ENCODE data around the gene HORMAD2.

HORMAD2 gene

GRCh38 chr22:30185129-30185528, 104.9 kb downstream of the HORMAD2 start:
- H4K20me1 ChIP-seq, result no peaks in the 10 kb centered on the region
- H3K9me3 ChIP-seq, result no peaks in the 10 kb centered on the region
- H3K27ac ChIP-seq, result no peak overlapping the region
- no peak overlapping the region for H3K9ac ChIP-seq
- TF ChIP-seq Cebpa-rat (IDR thresholded peaks at IDR 0.05), result no peak
- H3K27me3 ChIP-seq, result no peaks in the 10 kb centered on the region
- H3K4me1 ChIP-seq, result 0 out of 2 replicates have a peak, but pooled peaks cover under 1% of the 10 kb centered on the region
- H3K4me3 ChIP-seq, result no peak overlapping the region
- H3K4me2 ChIP-seq, result no peak overlapping the region
- no peaks in the 10 kb centered on the region for H3K36me3 ChIP-seq

GRCh38 chr22:30185549-30185948, 105.3 kb downstream of the HORMAD2 start:
- Histone ChIP-seq H3K4me2 (no peak overlapping the region), H3K27me3 (no peaks in the 10 kb centered on the region), H3K27ac (no peak overlapping the region), H3K9me3 (no peaks in the 10 kb centered on the region), H3K9ac (no peak overlapping the region), H3K36me3 (no peaks in the 10 kb centered on the region), H3K4me3 (no peak overlapping the region), H4K20me1 (no peaks in the 10 kb centered on the region), H3K4me1 (peaks cover 4% of the 10 kb centered on the region; the same call in 1 of the 2 replicates)
- no peak for TF ChIP-seq Cebpa-rat (IDR thresholded peaks at IDR 0.05)

GRCh38 chr22:30186041-30186440, 105.8 kb downstream of the HORMAD2 start:
- Histone ChIP-seq H4K20me1 (no peaks in the 10 kb centered on the region), H3K9me3 (no peaks in the 10 kb centered on the region), H3K4me1 (peaks cover 9% of the 10 kb centered on the region; the same call in 1 of the 2 replicates), H3K9ac (no peak overlapping the region), H3K4me3 (no peak overlapping the region), H3K27ac (no peak overlapping the region), H3K4me2 (no peak overlapping the region), H3K36me3 (no peaks in the 10 kb centered on the region), H3K27me3 (no peaks in the 10 kb centered on the region)
- TF ChIP-seq Cebpa-rat (IDR thresholded peaks at IDR 0.05), result no peak

- no peak overlapping the region for H3K27ac ChIP-seq
- no peaks in the 10 kb centered on the region for H3K36me3 ChIP-seq
- H3K4me1 ChIP-seq, result peaks cover 9% of the 10 kb centered on the region; the same call in 1 of the 2 replicates
- no peak overlapping the region for H3K4me3 ChIP-seq
- TF ChIP-seq Cebpa-rat (IDR thresholded peaks at IDR 0.05), result no peak
- H3K27me3 ChIP-seq, result no peaks in the 10 kb centered on the region
- no peak overlapping the region for H3K9ac ChIP-seq
- no peaks in the 10 kb centered on the region for H3K9me3 ChIP-seq
- H3K4me2 ChIP-seq, result no peak overlapping the region
- no peaks in the 10 kb centered on the region for H4K20me1 ChIP-seq
Measured at GRCh38 chr22:30186510-30186909, 106.2 kb downstream of the HORMAD2 start.

GRCh38 chr22:30187094-30187493, 106.8 kb downstream of the HORMAD2 start:
- no peak overlapping the region for H3K4me2 ChIP-seq
- no peaks in the 10 kb centered on the region for H3K36me3 ChIP-seq
- H3K9ac ChIP-seq, result no peak overlapping the region
- no peak overlapping the region for H3K4me3 ChIP-seq
- no peaks in the 10 kb centered on the region for H3K9me3 ChIP-seq
- no peaks in the 10 kb centered on the region for H3K27me3 ChIP-seq
- no peak for TF ChIP-seq Cebpa-rat (IDR thresholded peaks at IDR 0.05)
- H4K20me1 ChIP-seq, result no peaks in the 10 kb centered on the region
- peaks cover 9% of the 10 kb centered on the region for H3K4me1 ChIP-seq
- H3K27ac ChIP-seq, result no peak overlapping the region

DNA sequence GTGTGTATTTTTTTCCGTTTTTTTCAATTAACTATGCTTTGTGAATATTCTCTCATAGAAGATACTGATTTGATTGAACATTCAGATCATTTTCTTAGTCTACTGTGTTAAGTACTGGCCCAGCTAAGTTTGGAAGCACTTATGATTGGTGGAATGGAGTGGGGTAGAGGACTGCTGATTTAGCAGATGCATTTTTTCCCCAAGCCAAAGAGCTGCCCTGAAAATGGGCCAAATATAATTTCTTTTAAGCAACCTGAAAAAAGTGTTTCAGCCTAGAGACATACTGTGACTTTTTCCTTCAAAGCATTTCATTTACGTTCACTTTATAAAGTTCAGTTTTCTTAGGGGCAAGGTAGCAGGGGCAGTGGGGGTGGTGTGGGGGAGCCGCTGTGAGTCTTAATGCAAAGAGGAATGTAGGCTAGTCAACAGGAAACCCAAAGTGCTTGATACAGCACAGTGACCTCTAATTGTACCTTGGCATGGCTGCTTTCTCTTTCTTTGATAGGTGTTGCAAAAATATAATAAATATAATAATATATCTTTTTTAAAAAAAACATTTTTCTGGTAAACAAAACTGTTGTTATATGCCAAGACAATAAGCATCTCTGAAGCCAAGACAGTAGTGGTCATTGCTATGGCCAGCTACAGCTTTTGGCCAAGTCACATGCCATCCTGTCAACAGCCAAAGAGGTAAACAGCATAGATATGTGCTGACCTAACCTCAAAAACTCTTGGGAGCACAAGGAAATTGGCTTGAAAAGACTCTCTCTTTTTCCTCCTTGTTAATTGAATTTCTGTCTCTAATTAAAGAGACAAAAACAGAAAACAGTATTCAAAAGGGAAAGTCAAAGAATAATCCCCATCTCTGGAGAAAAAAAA, 107.5 kb downstream of the HORMAD2 start:
- H3K4me2 ChIP-seq, result no peak overlapping the region
- H4K20me1 ChIP-seq, result no peaks in the 10 kb centered on the region
- TF ChIP-seq Cebpa-rat (IDR thresholded peaks at IDR 0.05), result no peak
- no peaks in the 10 kb centered on the region for H3K9me3 ChIP-seq
- no peaks in the 10 kb centered on the region for H3K27me3 ChIP-seq
- peaks cover 16% of the 10 kb centered on the region for H3K4me1 ChIP-seq
- H3K36me3 ChIP-seq, result no peaks in the 10 kb centered on the region
- no peak overlapping the region for H3K9ac ChIP-seq
- H3K27ac ChIP-seq, result no peak overlapping the region
- no peak overlapping the region for H3K4me3 ChIP-seq

GRCh38 chr22:30188911-30189310, 108.6 kb downstream of the HORMAD2 start:
- no peaks in the 10 kb centered on the region for H3K36me3 ChIP-seq
- peaks cover 16% of the 10 kb centered on the region for H3K4me1 ChIP-seq
- H3K4me3 ChIP-seq, result no peak overlapping the region
- H3K27ac ChIP-seq, result no peak overlapping the region
- no peaks in the 10 kb centered on the region for H3K27me3 ChIP-seq
- H3K4me2 ChIP-seq, result no peak overlapping the region
- no peak for TF ChIP-seq Cebpa-rat (IDR thresholded peaks at IDR 0.05)
- H3K9me3 ChIP-seq, result no peaks in the 10 kb centered on the region
- no peaks in the 10 kb centered on the region for H4K20me1 ChIP-seq
- H3K9ac ChIP-seq, result no peak overlapping the region

DNA sequence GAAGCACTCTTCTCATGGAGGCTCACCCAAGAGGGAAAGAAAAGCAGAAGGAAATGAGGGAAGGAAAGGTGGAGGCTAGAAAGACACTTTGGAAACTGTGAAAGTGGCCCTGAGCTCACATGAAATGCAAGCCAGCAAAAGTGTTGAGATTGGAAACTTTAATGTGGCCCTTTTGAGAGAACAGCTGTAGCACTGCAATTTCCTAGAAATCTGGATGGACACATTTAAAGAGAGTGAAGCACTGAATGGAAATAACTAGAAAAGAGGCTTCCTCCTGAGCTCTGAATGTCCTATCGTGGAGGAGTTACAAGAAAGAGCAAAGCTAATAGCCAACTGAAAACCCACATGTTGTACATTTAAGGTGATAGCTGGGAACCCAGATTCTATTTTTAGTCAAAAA, 110.3 kb downstream of the HORMAD2 start:
- Histone ChIP-seq H3K4me1 (peaks cover 19% of the 10 kb centered on the region), H3K4me2 (no peak overlapping the region)
- TF ChIP-seq Cebpa-rat (IDR thresholded peaks at IDR 0.05), result no peak

GRCh38 chr22:30191040-30191701, 110.9 kb downstream of the HORMAD2 start:
- no peaks in the 10 kb centered on the region for H3K27me3 ChIP-seq
- no peak overlapping the region for H3K27ac ChIP-seq
- TF ChIP-seq Cebpa-rat (IDR thresholded peaks at IDR 0.05), result no peak
- no peaks in the 10 kb centered on the region for H4K20me1 ChIP-seq
- no peak overlapping the region for H3K9ac ChIP-seq
- peaks cover 25% of the 10 kb centered on the region for H3K4me1 ChIP-seq
- H3K36me3 ChIP-seq, result no peaks in the 10 kb centered on the region
- H3K4me3 ChIP-seq, result no peak overlapping the region
- no peak overlapping the region for H3K4me2 ChIP-seq
- H3K9me3 ChIP-seq, result no peaks in the 10 kb centered on the region

More for the DNA sequence above, 110.3 kb downstream of the HORMAD2 start:
- Histone ChIP-seq H3K27me3 (no peaks in the 10 kb centered on the region), H3K4me3 (no peak overlapping the region), H3K27ac (no peak overlapping the region), H3K9me3 (no peaks in the 10 kb centered on the region), H3K9ac (no peak overlapping the region), H4K20me1 (no peaks in the 10 kb centered on the region), H3K36me3 (no peaks in the 10 kb centered on the region)

GRCh38 chr22:30192427-30192826, 112.2 kb downstream of the HORMAD2 start:
- H3K9me3 ChIP-seq, result no peaks in the 10 kb centered on the region
- H3K4me2 ChIP-seq, result peak overlapping the region; percentile 8; the same call in 1 of the 2 replicates
- no peaks in the 10 kb centered on the region for H3K36me3 ChIP-seq
- H4K20me1 ChIP-seq, result no peaks in the 10 kb centered on the region
- no peaks in the 10 kb centered on the region for H3K27me3 ChIP-seq
- no peak overlapping the region for H3K27ac ChIP-seq
- H3K4me3 ChIP-seq, result no peak overlapping the region
- H3K9ac ChIP-seq, result no peak overlapping the region
- TF ChIP-seq Cebpa-rat (IDR thresholded peaks at IDR 0.05), result no peak
- H3K4me1 ChIP-seq, result peaks cover 38% of the 10 kb centered on the region
